GOT3 (cell line): Measurements from ENCODE around the gene LAMC2.
"Not testable (repeated sequence)": the region's sequence is repeated elsewhere in the genome, so short reads cannot be mapped to it uniquely, and the experiment has no call there.

Experiments used
- DNase-seq: peaks from one replicate; lab custom pipeline; 2025; ENCODE audit warnings: mixed read lengths; lab: John Stamatoyannopoulos, UW

The LAMC2 gene

GRCh38 chr1:183238071-183238470 lies 52.0 kb downstream of the LAMC2 start:
- no peak for DNase-seq

- no peak for DNase-seq
These were observed 53.2 kb downstream of the LAMC2 start for GRCh38 chr1:183239220-183239742.

- no peak for DNase-seq
These were observed 53.9 kb downstream of the LAMC2 start for GRCh38 chr1:183239793-183240525.

- no peak for DNase-seq
These were observed 54.4 kb downstream of the LAMC2 start for GRCh38 chr1:183240526-183240825.

GRCh38 chr1:183240853-183241252 lies 54.8 kb downstream of the LAMC2 start:
- not testable (repeated sequence) for DNase-seq

GRCh38 chr1:183241471-183241870 lies 55.4 kb downstream of the LAMC2 start:
- DNase-seq: no peak

GRCh38 chr1:183242556-183242955 lies 56.5 kb downstream of the LAMC2 start:
- DNase-seq: no peak

- DNase-seq: no peak
These were observed 57.3 kb downstream of the LAMC2 start for GRCh38 chr1:183243161-183244050.

GRCh38 chr1:183244466-183244865 lies 58.4 kb downstream of the LAMC2 start:
- DNase-seq: peak; percentile 81

GRCh38 chr1:183245357-183245756 lies 59.3 kb downstream of the LAMC2 start:
- no peak for DNase-seq

GRCh38 chr1:183246436-183246835 lies 60.4 kb downstream of the LAMC2 start:
- no peak for DNase-seq

GRCh38 chr1:183247066-183247465 lies 61.0 kb downstream of the LAMC2 start:
- no peak for DNase-seq

- DNase-seq: no peak
These were observed 61.4 kb downstream of the LAMC2 start for GRCh38 chr1:183247484-183247883.

GRCh38 chr1:183247931-183248330 lies 61.9 kb downstream of the LAMC2 start:
- no peak for DNase-seq

GRCh38 chr1:183248989-183249691 lies 63.1 kb downstream of the LAMC2 start:
- no peak for DNase-seq

GRCh38 chr1:183249941-183250452 lies 63.9 kb downstream of the LAMC2 start:
- DNase-seq: no peak

GRCh38 chr1:183251101-183251958 lies 65.3 kb downstream of the LAMC2 start:
- no peak for DNase-seq

- no peak for DNase-seq
These were observed 65.9 kb downstream of the LAMC2 start for GRCh38 chr1:183251959-183252450.

- DNase-seq: no peak
These were observed 69.0 kb downstream of the LAMC2 start for GRCh38 chr1:183255073-183255472.

- DNase-seq: no peak
These were observed 73.9 kb downstream of the LAMC2 start for GRCh38 chr1:183259924-183260323.

- DNase-seq: no peak
These were observed 76.7 kb downstream of the LAMC2 start for GRCh38 chr1:183262628-183263200.
